Activated naive CD4-positive, alpha-beta T cell treated with anti-CD3 and anti-CD28 coated beads, Interleukin-2, amount 10 ng/mL, durations not matched to agents 7 days and 5 days (primary cell): ENCODE measurements around the gene GNA14.

Experiments
- CTCF ChIA-PET: fragments of 350-600 bp; sonication (Branson Sonifier 250); formaldehyde crosslinking; loops from one replicate; lab custom pipeline; 2021; ENCODE audit warnings: antibody characterized with exemption; lab: Charles Lee
- DNase-seq: peaks from one replicate; pipeline ENCODE4 v3.0.0-alpha.2; 2020
- H3K27ac Mint-ChIP-seq: one replicate; pipeline ENCODE4 v1.8.0; 2021; ENCODE audit warnings: mild to moderate bottlenecking, moderate library complexity, mixed read lengths
- H3K27me3 Mint-ChIP-seq: one replicate; pipeline ENCODE4 v1.8.0; 2021; ENCODE audit warnings: mild to moderate bottlenecking, mixed read lengths
- H3K36me3 Mint-ChIP-seq: one replicate; pipeline ENCODE4 v1.8.0; 2021; ENCODE audit warnings: mixed read lengths
- H3K4me1 Mint-ChIP-seq: one replicate; pipeline ENCODE4 v1.8.0; 2021; ENCODE audit warnings: mixed read lengths
- H3K4me3 Mint-ChIP-seq: one replicate; pipeline ENCODE4 v1.8.0; 2021; ENCODE audit warnings: mild to moderate bottlenecking, moderate library complexity, mixed read lengths
- H3K9me3 Mint-ChIP-seq: one replicate; pipeline ENCODE4 v1.8.0; 2021; ENCODE audit warnings: mixed read lengths

Gene GNA14

GRCh38 chr9:77605449-77606220 lies 42.5 kb downstream of the GNA14 start:
- Mint-ChIP-seq H3K27ac (no peak overlapping the region), H3K9me3 (no peaks in the 10 kb centered on the region), H3K4me1 (no peaks in the 10 kb centered on the region), H3K4me3 (no peak overlapping the region), H3K27me3 (peaks cover 8% of the 10 kb centered on the region), H3K36me3 (no peaks in the 10 kb centered on the region)
- DNase-seq: no peak
- CTCF ChIA-PET: no interaction called here

DNA sequence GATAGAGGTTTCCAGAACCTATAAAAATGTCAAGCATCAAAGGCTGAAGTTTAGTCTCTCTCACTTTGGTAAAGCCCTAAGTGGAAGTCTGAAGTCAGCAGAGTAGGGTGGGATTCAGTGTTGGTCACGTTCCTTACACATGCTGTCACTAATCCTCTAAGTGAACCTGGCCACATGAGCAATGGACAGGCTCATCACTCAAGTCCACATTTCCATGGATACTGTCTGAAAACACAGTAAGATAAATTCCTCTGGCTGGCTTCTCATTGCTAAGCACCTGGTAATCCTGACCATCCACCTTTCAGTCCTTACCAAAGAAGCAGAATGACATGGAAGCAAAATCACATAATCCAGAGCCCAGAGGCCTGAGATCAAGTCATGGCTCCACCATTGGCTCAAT lies 43.8 kb downstream of the GNA14 start:
- Mint-ChIP-seq H3K4me3 (no peak overlapping the region), H3K27ac (no peak overlapping the region), H3K4me1 (no peaks in the 10 kb centered on the region), H3K36me3 (no peaks in the 10 kb centered on the region), H3K27me3 (peaks cover 4% of the 10 kb centered on the region), H3K9me3 (no peaks in the 10 kb centered on the region)
- DNase-seq: no peak
- CTCF ChIA-PET: no interaction called here

DNA sequence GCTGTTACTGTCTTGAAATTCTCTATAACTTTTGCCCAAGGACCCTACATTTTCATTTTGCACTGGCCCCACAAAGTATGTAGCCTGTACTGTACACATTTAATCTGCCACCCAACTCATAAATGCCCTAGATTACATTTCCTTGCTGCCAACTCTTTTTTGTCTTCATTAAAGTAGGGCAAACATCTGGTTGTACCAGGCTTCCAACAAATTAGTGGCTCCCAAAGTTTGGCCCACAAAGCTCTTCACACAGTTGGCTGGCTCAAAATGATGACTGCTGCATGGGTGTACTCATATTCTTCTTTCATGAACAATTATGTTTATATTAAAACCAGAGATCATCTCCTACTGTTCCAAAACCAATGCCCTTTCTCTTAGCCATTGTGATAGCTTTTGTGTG lies 45.3 kb downstream of the GNA14 start:
- H3K27me3 Mint-ChIP-seq: peaks cover 4% of the 10 kb centered on the region

DNA sequence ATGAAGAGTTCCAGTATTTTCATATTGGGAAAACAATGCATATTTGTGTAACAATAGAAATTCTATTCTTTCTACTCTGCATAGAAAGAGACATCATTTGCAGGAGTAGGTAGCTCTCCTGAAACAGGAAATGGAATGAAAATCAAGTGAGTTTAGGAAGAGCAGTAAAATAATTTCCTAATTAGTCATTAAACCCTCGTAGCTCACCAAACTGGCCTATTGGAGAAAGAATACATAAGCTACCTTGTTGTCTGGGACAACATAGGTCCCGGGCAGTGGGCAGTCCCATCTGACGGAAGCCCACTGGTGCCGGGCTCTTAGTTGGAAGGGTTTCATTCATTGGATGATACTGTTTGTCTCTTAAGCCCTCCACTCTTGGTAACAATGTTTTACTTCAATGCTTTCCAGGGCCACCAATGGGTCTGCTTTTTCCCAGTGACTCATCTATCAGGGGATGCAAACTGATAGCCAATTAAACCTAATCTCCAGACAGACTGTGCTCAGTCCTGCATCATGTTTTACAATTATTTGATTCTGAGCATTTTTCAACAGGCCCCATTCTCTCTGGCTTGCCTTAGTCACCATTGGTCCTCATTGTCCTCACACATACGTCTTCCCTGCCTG lies 46.5 kb downstream of the GNA14 start:
- CTCF ChIA-PET: no interaction called here
- Mint-ChIP-seq H3K4me3 (no peak overlapping the region), H3K27ac (no peak overlapping the region), H3K4me1 (no peaks in the 10 kb centered on the region), H3K36me3 (no peaks in the 10 kb centered on the region), H3K9me3 (no peaks in the 10 kb centered on the region), H3K27me3 (peaks cover 4% of the 10 kb centered on the region)
- DNase-seq: no peak

More for the DNA sequence above, 45.3 kb downstream of the GNA14 start:
- CTCF ChIA-PET: no interaction called here
- Mint-ChIP-seq H3K27ac (no peak overlapping the region), H3K36me3 (no peaks in the 10 kb centered on the region), H3K4me3 (no peak overlapping the region), H3K9me3 (no peaks in the 10 kb centered on the region), H3K4me1 (no peaks in the 10 kb centered on the region)
- DNase-seq: no peak

DNA sequence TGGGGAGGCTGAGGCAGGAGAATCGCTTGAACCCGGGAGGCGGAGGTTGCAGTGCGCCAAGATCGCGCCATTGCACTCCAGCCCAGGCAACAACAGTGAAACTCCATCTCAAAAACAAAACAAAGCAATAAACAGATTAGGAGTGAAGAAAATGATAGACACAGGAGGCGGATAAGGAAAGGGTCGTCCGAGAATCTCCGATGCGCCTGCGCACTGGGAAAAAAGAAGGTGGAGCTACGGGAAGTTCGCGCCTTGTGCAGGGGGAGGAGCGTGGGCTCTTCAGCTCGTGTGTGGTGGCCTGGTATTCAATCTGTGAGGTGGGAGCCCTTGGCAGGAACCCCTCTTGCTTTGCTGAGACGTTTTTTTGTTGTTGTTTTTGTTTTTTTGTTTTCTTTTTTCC lies 47.3 kb downstream of the GNA14 start:
- Mint-ChIP-seq H3K4me1 (peaks cover 2% of the 10 kb centered on the region), H3K9me3 (no peaks in the 10 kb centered on the region), H3K27ac (no peak overlapping the region), H3K27me3 (peaks cover 4% of the 10 kb centered on the region), H3K36me3 (no peaks in the 10 kb centered on the region), H3K4me3 (no peak overlapping the region)
- DNase-seq: no peak
- CTCF ChIA-PET: no interaction called here

DNA sequence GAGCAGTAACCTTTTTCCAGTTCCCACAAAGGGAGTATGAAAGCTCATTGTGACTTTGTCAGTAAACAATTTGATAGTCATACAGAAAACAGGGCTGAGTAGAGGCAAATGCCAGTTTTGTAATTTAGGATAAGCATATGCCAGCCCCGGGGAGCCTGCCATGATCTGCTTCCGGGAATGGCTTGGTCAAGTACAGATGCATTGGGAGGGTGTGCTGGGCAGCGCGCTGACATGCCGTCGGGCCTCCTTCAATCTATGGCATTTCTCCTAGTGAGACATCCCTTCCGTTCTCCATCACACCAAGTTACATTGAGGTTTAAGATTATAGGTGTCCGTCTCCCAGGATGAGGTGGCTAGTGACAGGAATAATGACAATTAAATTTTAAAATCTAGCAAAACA lies 48.6 kb downstream of the GNA14 start:
- no peaks in the 10 kb centered on the region for H3K36me3 Mint-ChIP-seq
- no peaks in the 10 kb centered on the region for H3K9me3 Mint-ChIP-seq
- CTCF ChIA-PET: interaction anchor here (1.0 kb wide), 1 partner anchor 152 kb away, joined by 3 read pairs; no protein-coding TSS in a partner anchor
- peaks cover 9% of the 10 kb centered on the region for H3K4me1 Mint-ChIP-seq
- DNase-seq: no peak
- H3K4me3 Mint-ChIP-seq: no peak overlapping the region
- H3K27ac Mint-ChIP-seq: no peak overlapping the region
- peaks cover 4% of the 10 kb centered on the region for H3K27me3 Mint-ChIP-seq

DNA sequence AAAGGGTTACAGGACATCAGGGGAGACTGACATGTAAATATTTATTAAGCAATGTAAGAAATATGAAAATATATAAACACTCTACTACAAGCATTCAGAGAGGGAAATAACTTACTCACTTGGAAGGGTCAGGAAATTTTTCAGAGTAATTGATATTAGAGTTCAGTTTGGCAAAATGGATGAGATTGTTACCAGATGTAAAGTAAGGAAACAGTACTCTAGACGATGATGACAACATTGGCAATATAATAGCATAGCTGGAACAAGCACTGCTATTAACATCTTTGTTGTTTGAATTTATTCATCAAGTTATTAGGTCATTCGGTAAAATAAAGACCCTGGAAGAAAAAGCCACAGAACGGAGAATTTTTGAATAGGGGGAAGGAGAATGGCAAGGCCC lies 49.1 kb downstream of the GNA14 start:
- Mint-ChIP-seq H3K36me3 (no peaks in the 10 kb centered on the region), H3K4me3 (no peak overlapping the region), H3K27me3 (peaks cover 4% of the 10 kb centered on the region), H3K27ac (no peak overlapping the region), H3K4me1 (peaks cover 9% of the 10 kb centered on the region), H3K9me3 (no peaks in the 10 kb centered on the region)
- CTCF ChIA-PET: interaction anchor here (1.0 kb wide), 1 partner anchor 153 kb away, joined by 3 read pairs; no protein-coding TSS in a partner anchor
- DNase-seq: no peak

DNA sequence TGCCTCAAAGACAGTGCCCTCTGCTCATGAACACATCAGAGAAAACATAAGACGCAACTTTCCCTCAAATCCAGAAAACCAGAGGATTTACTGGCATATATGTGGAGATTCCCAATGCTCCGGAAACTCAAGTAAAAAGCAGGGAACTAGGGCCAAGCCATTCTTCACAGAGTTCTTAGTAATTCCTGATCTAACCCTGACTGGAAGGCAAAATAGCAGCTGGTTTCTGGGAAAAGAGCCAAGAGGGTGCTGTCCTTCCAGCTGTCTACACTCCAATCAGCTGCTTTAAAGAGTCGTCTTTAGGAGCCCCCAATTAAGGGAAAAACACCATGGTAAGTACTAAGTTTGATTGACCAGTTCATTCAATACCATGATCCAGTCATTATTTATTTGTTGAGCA lies 49.6 kb downstream of the GNA14 start:
- H3K4me3 Mint-ChIP-seq: no peak overlapping the region

DNA sequence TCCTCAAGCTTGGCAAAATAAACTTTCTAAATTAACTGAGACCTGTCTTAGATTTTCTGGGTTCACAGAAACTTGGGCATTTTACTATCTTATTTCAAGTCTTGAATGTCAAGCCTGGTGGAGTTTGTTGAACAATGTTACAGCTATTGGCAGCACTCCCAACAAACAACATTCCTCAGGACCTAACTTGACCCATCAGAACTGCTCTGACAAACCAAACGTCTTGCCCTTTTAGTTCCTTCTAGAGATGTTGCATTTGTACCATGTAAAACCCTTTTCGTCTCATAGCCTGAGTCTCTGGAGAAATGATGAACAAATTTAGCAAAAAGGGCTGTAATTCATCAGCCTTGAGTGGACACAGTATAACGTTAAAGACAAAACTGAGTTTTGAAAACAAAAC lies 51.1 kb downstream of the GNA14 start:
- no peak for DNase-seq
- H3K36me3 Mint-ChIP-seq: no peaks in the 10 kb centered on the region
- H3K4me1 Mint-ChIP-seq: peaks cover 9% of the 10 kb centered on the region
- no peak overlapping the region for H3K27ac Mint-ChIP-seq
- H3K9me3 Mint-ChIP-seq: no peaks in the 10 kb centered on the region
- CTCF ChIA-PET: no interaction called here
- no peak overlapping the region for H3K4me3 Mint-ChIP-seq
- H3K27me3 Mint-ChIP-seq: no peaks in the 10 kb centered on the region

More for the DNA sequence above, 49.6 kb downstream of the GNA14 start:
- Mint-ChIP-seq H3K27me3 (peaks cover 3% of the 10 kb centered on the region), H3K9me3 (no peaks in the 10 kb centered on the region), H3K4me1 (peaks cover 9% of the 10 kb centered on the region), H3K27ac (no peak overlapping the region), H3K36me3 (no peaks in the 10 kb centered on the region)
- no peak for DNase-seq
- CTCF ChIA-PET: no interaction called here

DNA sequence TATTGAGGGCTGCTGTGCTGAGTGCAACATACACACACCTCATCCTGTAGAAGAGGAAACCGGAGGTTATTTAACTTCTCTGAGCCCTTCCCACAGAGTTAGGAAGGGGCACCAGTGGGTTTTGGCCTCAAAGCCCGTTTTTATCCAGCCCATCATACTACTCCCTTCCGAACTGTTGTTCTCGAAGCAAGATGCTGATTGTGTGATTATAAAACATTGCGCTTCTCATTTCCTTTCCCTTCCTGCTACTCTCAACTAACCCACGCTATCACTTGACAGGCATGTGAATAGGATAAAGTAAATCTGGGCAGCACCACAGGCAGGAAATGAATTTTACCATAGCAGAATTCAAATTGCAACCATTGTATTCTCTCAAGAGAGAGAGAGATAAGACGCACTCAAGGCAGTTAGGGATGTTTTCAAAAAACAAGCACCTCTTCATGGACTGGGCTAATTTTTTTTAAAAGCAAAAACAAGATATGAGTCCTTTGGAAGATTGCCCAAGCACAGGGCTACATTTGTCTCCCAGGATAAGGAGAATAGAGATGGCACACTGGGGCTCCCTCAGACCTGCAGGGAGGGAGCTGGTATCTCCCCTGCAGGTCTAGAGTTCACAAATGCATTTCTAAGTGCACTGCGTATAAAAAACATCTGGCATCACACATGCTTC lies 52.6 kb downstream of the GNA14 start:
- no peaks in the 10 kb centered on the region for H3K36me3 Mint-ChIP-seq
- peaks cover 9% of the 10 kb centered on the region for H3K4me1 Mint-ChIP-seq
- no peaks in the 10 kb centered on the region for H3K9me3 Mint-ChIP-seq
- H3K27me3 Mint-ChIP-seq: no peaks in the 10 kb centered on the region
- no peak for DNase-seq
- H3K27ac Mint-ChIP-seq: no peak overlapping the region
- no peak overlapping the region for H3K4me3 Mint-ChIP-seq
- CTCF ChIA-PET: no interaction called here

DNA sequence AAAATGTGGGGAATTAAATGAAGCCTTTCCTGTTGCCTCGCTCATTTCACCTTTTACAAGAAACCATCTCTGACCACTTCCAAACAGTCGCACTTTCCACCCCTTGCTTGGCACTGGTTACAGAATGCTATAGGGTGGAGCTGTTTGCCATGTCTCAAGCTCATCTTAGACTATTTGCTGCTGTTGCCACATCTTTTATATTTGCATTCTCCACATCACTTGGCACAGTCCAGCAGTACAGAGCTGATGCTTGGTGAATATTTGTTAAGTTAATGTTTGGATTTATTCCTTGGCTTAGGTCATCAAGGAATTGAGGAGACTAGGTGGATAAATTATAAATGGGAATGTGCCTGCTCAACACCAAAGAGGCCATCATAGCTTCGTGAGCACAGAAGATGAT lies 53.2 kb downstream of the GNA14 start:
- no peak overlapping the region for H3K27ac Mint-ChIP-seq
- no peaks in the 10 kb centered on the region for H3K36me3 Mint-ChIP-seq
- no peaks in the 10 kb centered on the region for H3K27me3 Mint-ChIP-seq
- DNase-seq: no peak
- CTCF ChIA-PET: no interaction called here
- no peaks in the 10 kb centered on the region for H3K9me3 Mint-ChIP-seq
- H3K4me1 Mint-ChIP-seq: peaks cover 9% of the 10 kb centered on the region
- H3K4me3 Mint-ChIP-seq: no peak overlapping the region

DNA sequence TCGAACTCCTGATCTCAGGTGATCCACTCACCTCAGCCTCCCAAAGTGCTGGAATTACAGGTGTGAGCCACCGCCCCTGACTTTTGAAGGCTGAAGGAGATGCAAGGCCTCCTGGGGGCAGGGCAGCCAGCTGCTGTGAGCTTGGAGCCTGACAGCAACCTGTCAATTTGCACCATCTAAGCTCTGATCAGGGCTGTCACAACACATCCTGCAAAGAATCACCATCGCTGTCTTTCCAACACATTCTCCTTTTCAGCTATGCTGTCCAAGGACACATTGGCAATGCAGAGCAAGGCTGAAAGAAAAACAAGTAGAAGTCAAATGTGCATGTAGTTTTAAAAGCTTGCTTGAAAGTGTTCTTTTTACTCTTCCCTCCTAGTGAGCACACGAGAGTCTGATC lies 54.6 kb downstream of the GNA14 start:
- DNase-seq: no peak
- no peak overlapping the region for H3K4me3 Mint-ChIP-seq

GRCh38 chr9:77592476-77592875 lies 55.6 kb downstream of the GNA14 start:
- H3K4me1 Mint-ChIP-seq: peaks cover 11% of the 10 kb centered on the region

More for the DNA sequence above, 54.6 kb downstream of the GNA14 start:
- no peaks in the 10 kb centered on the region for H3K27me3 Mint-ChIP-seq
- H3K9me3 Mint-ChIP-seq: no peaks in the 10 kb centered on the region
- no peaks in the 10 kb centered on the region for H3K36me3 Mint-ChIP-seq
- CTCF ChIA-PET: no interaction called here
- peaks cover 9% of the 10 kb centered on the region for H3K4me1 Mint-ChIP-seq
- no peak overlapping the region for H3K27ac Mint-ChIP-seq

DNA sequence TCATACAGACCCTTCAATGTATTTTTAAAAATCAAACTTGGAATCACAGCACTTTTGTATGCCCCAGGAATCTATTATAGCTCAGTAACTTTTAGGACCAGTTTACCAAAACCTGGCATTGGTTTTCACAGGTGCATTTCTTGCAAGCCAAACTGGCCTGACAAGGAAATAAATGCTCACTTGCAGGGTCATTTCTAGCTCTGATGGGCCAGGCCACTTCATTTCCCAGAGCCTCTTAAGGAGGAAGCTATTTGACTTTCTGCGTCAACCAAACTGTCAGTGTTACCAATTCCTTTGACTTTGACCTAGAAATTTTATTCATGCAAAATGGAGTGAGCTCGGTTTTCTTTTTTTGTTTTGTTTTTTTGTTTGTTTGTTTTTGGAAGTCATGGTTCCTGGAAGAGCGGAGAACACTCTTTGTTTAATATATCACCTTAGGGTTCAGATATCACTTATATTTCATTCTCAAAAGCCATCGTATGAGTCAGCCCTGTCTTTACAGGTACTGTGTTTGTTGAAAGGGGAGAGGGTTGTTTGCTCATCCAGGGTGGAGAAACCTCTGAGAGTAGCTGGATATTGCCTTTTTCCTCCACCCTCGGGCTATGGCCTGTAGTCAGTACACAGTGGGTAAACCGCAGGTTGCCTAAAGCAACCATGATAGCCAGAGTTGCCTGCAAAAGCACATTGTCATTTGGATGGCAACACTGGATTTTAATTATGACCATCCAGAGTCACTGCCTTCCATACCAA lies 58.9 kb downstream of the GNA14 start:
- Mint-ChIP-seq H3K27me3 (peaks cover 4% of the 10 kb centered on the region), H3K9me3 (no peaks in the 10 kb centered on the region), H3K27ac (no peak overlapping the region), H3K4me3 (no peak overlapping the region), H3K4me1 (peaks cover 2% of the 10 kb centered on the region), H3K36me3 (no peaks in the 10 kb centered on the region)
- CTCF ChIA-PET: no interaction called here
- no peak for DNase-seq

More at GRCh38 chr9:77592476-77592875, 55.6 kb downstream of the GNA14 start:
- Mint-ChIP-seq H3K9me3 (no peaks in the 10 kb centered on the region), H3K36me3 (no peaks in the 10 kb centered on the region), H3K4me3 (no peak overlapping the region), H3K27me3 (peaks cover 4% of the 10 kb centered on the region), H3K27ac (no peak overlapping the region)
- DNase-seq: no peak
- CTCF ChIA-PET: no interaction called here
